Fibroblast of lung (primary cell): ENCODE data around the gene NIPAL4. TPM values are rescaled to one million over a fixed set of nuclear protein-coding genes. Genes with fewer than 3 reads are reported as not detected.

Source experiments
- DNase-seq, 2 donors: peaks; one replicate each; pipeline versions ENCODE4 v3.0.0 to v3.0.0-alpha.2; 2010; ENCODE audit warnings: low read depth in 2 of 2
- H2AFZ ChIP-seq: 2 replicates; pipeline ENCODE4 v1.5.1; 2012; ENCODE audit warnings: low read length, control low read depth, inconsistent platforms
- H3K27ac ChIP-seq: 2 replicates; pipeline ENCODE4 v1.5.1; 2011; ENCODE audit warnings: low read length, control low read depth; ENCODE audit not compliant: insufficient read depth
- H3K27me3 ChIP-seq: 2 replicates; pipeline ENCODE4 v1.5.1; 2011; ENCODE audit warnings: mild to moderate bottlenecking, low read length; ENCODE audit not compliant: control insufficient read depth, insufficient read depth
- H3K36me3 ChIP-seq: 2 replicates; pipeline ENCODE4 v1.5.1; 2011; ENCODE audit warnings: low read length; ENCODE audit not compliant: control insufficient read depth, insufficient read depth
- H3K4me1 ChIP-seq: 2 replicates; pipeline ENCODE4 v1.5.1; 2011; ENCODE audit warnings: low read length; ENCODE audit not compliant: control insufficient read depth, insufficient read depth; ENCODE audit errors: extremely low read depth
- H3K4me2 ChIP-seq: 2 replicates; pipeline ENCODE4 v1.5.1; 2011; ENCODE audit warnings: low read length, control low read depth; ENCODE audit not compliant: insufficient read depth; ENCODE audit errors: extremely low read depth
- H3K4me3 ChIP-seq, 4 experiments: fragments of 200-600 bp in 1 of 4; sonication (generic) in 1 of 4; replicated peaks in 1 of 4; 2 replicates each; pipeline ENCODE4 v1.5.1; 2011 to 2016; ENCODE audit warnings: low read length in 4 of 4, low read depth in 3 of 4, mild to moderate bottlenecking in 3 of 4, control low read depth in 2 of 4, inconsistent platforms in 1 of 4, mixed read lengths in 1 of 4; ENCODE audit not compliant: insufficient read depth in 1 of 4; ENCODE audit errors: control extremely low read depth in 1 of 4
- H3K79me2 ChIP-seq: 2 replicates; pipeline ENCODE4 v1.5.1; 2012; ENCODE audit warnings: mild to moderate bottlenecking, low read length, inconsistent platforms; ENCODE audit not compliant: control insufficient read depth, insufficient read depth
- H3K9ac ChIP-seq: 2 replicates; pipeline ENCODE4 v1.5.1; 2011; ENCODE audit warnings: mild to moderate bottlenecking, low read length, control low read depth; ENCODE audit not compliant: insufficient read depth
- H3K9me3 ChIP-seq: 2 replicates; pipeline ENCODE4 v1.5.1; 2012; ENCODE audit warnings: low read depth, low read length; ENCODE audit not compliant: control insufficient read depth, insufficient read depth
- H4K20me1 ChIP-seq: 2 replicates; pipeline ENCODE4 v1.5.1; 2011; ENCODE audit warnings: low read length; ENCODE audit not compliant: control insufficient read depth, insufficient read depth; ENCODE audit errors: extremely low read depth
- EZH2 ChIP-seq: IDR thresholded peaks from 2 replicates; pipeline ENCODE4 v1.5.1; 2012; ENCODE audit warnings: low read length, control low read depth, mild to moderate bottlenecking; ENCODE audit errors: missing control alignments
- polyA plus RNA-seq, 2 donors: library from polyadenylated mRNA; depleted of rRNA in 1 of 2; stranded (reverse) in 1 of 2; unstranded in 1 of 2; fragments of >200 nt; gene quantifications; 2 replicates each; pipeline ENCODE4 v1.2.1, GENCODE V29; 2011 to 2012; ENCODE audit warnings: missing spikeins in 1 of 2
- total RNA-seq: library from RNA; depleted of rRNA; stranded (reverse); fragments of >200 nt; gene quantifications from 2 replicates; pipeline ENCODE4 v1.2.1, GENCODE V29; 2014
- TF ChIP-seq, protein P1 (sequence below), 2 donors: IDR thresholded peaks in 1 of 2; conservative IDR thresholded peaks in 1 of 2; 1 replicate in 1 of 2; 2 replicates in 1 of 2; pipeline ENCODE4 v1.5.1; 2011 to 2012; ENCODE audit warnings: low read length in 2 of 2, control low read depth in 1 of 2, inconsistent platforms in 1 of 2, low read depth in 1 of 2, mild to moderate bottlenecking in 1 of 2

The NIPAL4 gene
- total and polyA plus RNA-seq, 2 donors (not counting 1 experiment from before 2014, with no cell fraction given), result 0.07 to 0.17 TPM

- Histone ChIP-seq H3K9me3 (no peaks in the 10 kb centered on the region), H3K4me1 (no peaks in the 10 kb centered on the region), H3K4me3 (no peak overlapping the region), H3K27me3 (peaks cover 12% of the 10 kb centered on the region), H3K4me2 (no peak overlapping the region), H2AFZ (no peak overlapping the region), H4K20me1 (no peaks in the 10 kb centered on the region), H3K79me2 (no peaks in the 10 kb centered on the region), H3K36me3 (no peaks in the 10 kb centered on the region), H3K9ac (no peak overlapping the region), H3K27ac (no peak overlapping the region)
- no peak for TF ChIP-seq EZH2
- TF ChIP-seq, protein P1, sequence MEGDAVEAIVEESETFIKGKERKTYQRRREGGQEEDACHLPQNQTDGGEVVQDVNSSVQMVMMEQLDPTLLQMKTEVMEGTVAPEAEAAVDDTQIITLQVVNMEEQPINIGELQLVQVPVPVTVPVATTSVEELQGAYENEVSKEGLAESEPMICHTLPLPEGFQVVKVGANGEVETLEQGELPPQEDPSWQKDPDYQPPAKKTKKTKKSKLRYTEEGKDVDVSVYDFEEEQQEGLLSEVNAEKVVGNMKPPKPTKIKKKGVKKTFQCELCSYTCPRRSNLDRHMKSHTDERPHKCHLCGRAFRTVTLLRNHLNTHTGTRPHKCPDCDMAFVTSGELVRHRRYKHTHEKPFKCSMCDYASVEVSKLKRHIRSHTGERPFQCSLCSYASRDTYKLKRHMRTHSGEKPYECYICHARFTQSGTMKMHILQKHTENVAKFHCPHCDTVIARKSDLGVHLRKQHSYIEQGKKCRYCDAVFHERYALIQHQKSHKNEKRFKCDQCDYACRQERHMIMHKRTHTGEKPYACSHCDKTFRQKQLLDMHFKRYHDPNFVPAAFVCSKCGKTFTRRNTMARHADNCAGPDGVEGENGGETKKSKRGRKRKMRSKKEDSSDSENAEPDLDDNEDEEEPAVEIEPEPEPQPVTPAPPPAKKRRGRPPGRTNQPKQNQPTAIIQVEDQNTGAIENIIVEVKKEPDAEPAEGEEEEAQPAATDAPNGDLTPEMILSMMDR (conservative IDR thresholded peaks at IDR 0.05 in 1 of 2, IDR thresholded peaks at IDR 0.05 in 1 of 2; ENCODE audit: low read depth in 1 of 2, low read length in 2 of 2), result no peak
- DNase-seq, result no peak
These were observed 3.7 kb upstream of the NIPAL4 start for GRCh38 chr5:157456301-157456700.

- Histone ChIP-seq H3K79me2 (no peaks in the 10 kb centered on the region), H3K9me3 (no peaks in the 10 kb centered on the region), H2AFZ (no peak overlapping the region), H3K27me3 (peaks cover 13% of the 10 kb centered on the region), H3K9ac (no peak overlapping the region), H3K4me3 (no peak overlapping the region), H3K36me3 (no peaks in the 10 kb centered on the region), H4K20me1 (no peaks in the 10 kb centered on the region), H3K27ac (no peak overlapping the region), H3K4me2 (no peak overlapping the region), H3K4me1 (no peaks in the 10 kb centered on the region)
- DNase-seq, result no peak
- no peak for TF ChIP-seq EZH2
These were observed 2.6 kb upstream of the NIPAL4 start for GRCh38 chr5:157457391-157457790.

GRCh38 chr5:157458835-157459234 is 1.2 kb upstream of the NIPAL4 start:
- H4K20me1 ChIP-seq, result no peaks in the 10 kb centered on the region
- H3K9me3 ChIP-seq, result no peaks in the 10 kb centered on the region
- DNase-seq, result no peak
- H3K4me3 ChIP-seq, result no peak overlapping the region
- no peaks in the 10 kb centered on the region for H3K36me3 ChIP-seq
- H2AFZ ChIP-seq, result no peak overlapping the region
- H3K27me3 ChIP-seq, result peaks cover 13% of the 10 kb centered on the region
- no peak overlapping the region for H3K27ac ChIP-seq
- TF ChIP-seq, protein P1 (conservative IDR thresholded peaks at IDR 0.05 in 1 of 2, IDR thresholded peaks at IDR 0.05 in 1 of 2; ENCODE audit: low read depth in 1 of 2, low read length in 2 of 2), result no peak
- TF ChIP-seq EZH2, result no peak
- H3K9ac ChIP-seq, result no peak overlapping the region
- H3K79me2 ChIP-seq, result no peaks in the 10 kb centered on the region
- no peak overlapping the region for H3K4me2 ChIP-seq
- no peaks in the 10 kb centered on the region for H3K4me1 ChIP-seq
